Neural progenitor cell (in vitro differentiated cells): ENCODE data around the gene ARHGAP45.

Experiments used
- CTCF ChIP-seq: fragments of 200-600 bp; sonication (generic); IDR thresholded peaks from 2 replicates; pipeline ENCODE4 v1.5.1; 2017; ENCODE audit warnings: antibody characterized with exemption, mild to moderate bottlenecking
- EZH2 ChIP-seq: fragments of 200-600 bp; sonication (generic); IDR thresholded peaks from 2 replicates; pipeline ENCODE4 v1.6.1; 2017; ENCODE audit warnings: antibody characterized with exemption, mild to moderate bottlenecking, moderate library complexity
- EZH2phosphoT487 ChIP-seq: fragments of 200-600 bp; sonication (generic); IDR thresholded peaks from 2 replicates; pipeline ENCODE4 v1.6.1; 2017; ENCODE audit warnings: antibody characterized with exemption

DNA sequence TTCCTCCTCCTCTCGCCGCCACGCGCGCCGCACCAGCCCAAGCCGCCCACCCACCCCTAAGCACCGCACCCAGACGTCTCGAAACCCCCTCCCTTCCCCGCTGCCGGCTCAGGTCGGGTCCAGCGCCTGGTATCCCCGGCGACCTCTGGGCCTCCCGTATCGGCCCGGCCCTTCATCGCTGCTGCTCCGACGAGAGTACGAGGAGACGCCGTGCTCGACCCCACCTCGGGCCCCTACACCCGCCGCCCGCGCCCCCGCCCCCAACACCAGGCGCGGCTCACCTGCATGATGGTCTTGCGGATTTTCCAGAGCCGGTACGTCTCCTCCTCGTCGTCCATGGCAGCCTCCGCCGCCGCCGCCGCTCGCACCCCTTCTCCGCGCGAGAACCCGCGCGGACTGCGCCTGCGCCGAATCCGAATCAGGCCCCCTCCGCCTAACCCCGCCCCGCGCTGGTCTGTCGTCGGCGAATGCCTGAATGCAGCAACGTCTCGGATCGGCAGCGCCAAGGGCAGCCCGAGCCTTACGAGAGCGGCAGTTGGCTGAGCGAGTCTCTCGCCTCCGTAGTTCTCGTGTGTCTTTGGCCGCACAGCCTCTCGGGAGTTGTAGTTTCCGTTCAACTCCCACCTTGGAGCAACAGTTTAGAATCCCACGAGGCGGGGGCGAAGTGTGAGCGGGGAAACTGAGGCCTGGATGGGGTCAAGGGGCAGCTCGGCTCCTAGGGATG, 28.2 kb downstream of the ARHGAP45 start, which contains the start of gene POLR2E:
- TF ChIP-seq CTCF (no peak), EZH2phosphoT487 (no peak), EZH2 (no peak)
